GM23338 (cell line): ENCODE data around the gene FGFR2. TPM values are rescaled to one million over a fixed set of nuclear protein-coding genes. Genes with fewer than 3 reads are reported as not detected.

Source experiments
- ATAC-seq: fragments of 200-7000 bp; cut with Tn5 transposase; 3 replicates; pipeline ENCODE4 v1.9.1; 2020
- DNase-seq: peaks from one replicate; pipeline ENCODE4 v3.0.0-alpha.2; 2015; ENCODE audit warnings: low spot score
- H2AFZ ChIP-seq: fragments of 200-600 bp; sonication (generic); 2 replicates; pipeline ENCODE4 v1.8.0; 2016; ENCODE audit warnings: antibody characterized with exemption, mild to moderate bottlenecking, moderate library complexity
- H3F3A ChIP-seq: fragments of 200-600 bp; sonication (generic); replicated peaks from 2 replicates; pipeline ENCODE4 v1.8.0; 2017; ENCODE audit warnings: antibody characterized with exemption, mixed run types, low read depth
- H3K27ac ChIP-seq: fragments of 200-600 bp; sonication (generic); 2 replicates; pipeline ENCODE4 v1.6.1; 2016; ENCODE audit warnings: low read depth
- H3K27me3 ChIP-seq: fragments of 200-600 bp; sonication (generic); 2 replicates; pipeline ENCODE4 v1.8.0; 2016; ENCODE audit warnings: mild to moderate bottlenecking, mixed run types, moderate library complexity; ENCODE audit not compliant: insufficient read depth
- H3K36me3 ChIP-seq: fragments of 200-600 bp; sonication (generic); 2 replicates; pipeline ENCODE4 v1.8.0; 2016; ENCODE audit warnings: mild to moderate bottlenecking; ENCODE audit not compliant: insufficient read depth
- H3K4me1 ChIP-seq: fragments of 200-600 bp; sonication (generic); 2 replicates; pipeline ENCODE4 v1.8.0; 2016; ENCODE audit warnings: mild to moderate bottlenecking, moderate library complexity; ENCODE audit not compliant: insufficient read depth
- H3K4me2 ChIP-seq: fragments of 200-600 bp; sonication (generic); 2 replicates; pipeline ENCODE4 v1.7.1; 2017; ENCODE audit warnings: mixed run types
- H3K4me3 ChIP-seq: fragments of 200-600 bp; sonication (generic); 2 replicates; pipeline ENCODE4 v1.6.1; 2016; ENCODE audit warnings: mixed run types
- H3K79me2 ChIP-seq: fragments of 200-600 bp; sonication (generic); replicated peaks from 2 replicates; pipeline ENCODE4 v1.8.0; 2017; ENCODE audit warnings: mild to moderate bottlenecking; ENCODE audit not compliant: insufficient read depth
- H3K9me2 ChIP-seq: fragments of 200-600 bp; sonication (generic); 2 replicates; pipeline ENCODE4 v1.8.0; 2017; ENCODE audit not compliant: insufficient read depth
- H4K20me1 ChIP-seq: fragments of 200-600 bp; sonication (generic); replicated peaks from 2 replicates; pipeline ENCODE4 v1.8.0; 2017; ENCODE audit warnings: mild to moderate bottlenecking; ENCODE audit not compliant: insufficient read depth
- H3K27ac Mint-ChIP-seq: 2 replicates; pipeline ENCODE4 v1.8.0; 2020; ENCODE audit warnings: inconsistent platforms, mild to moderate bottlenecking, moderate library complexity, mixed read lengths
- H3K27me3 Mint-ChIP-seq: 3 replicates; pipeline ENCODE4 v1.8.0; 2022; ENCODE audit warnings: low read depth, mild to moderate bottlenecking, moderate library complexity, mixed read lengths, inconsistent platforms; ENCODE audit not compliant: insufficient read depth, poor library complexity
- H3K36me3 Mint-ChIP-seq: 3 replicates; pipeline ENCODE4 v1.8.0; 2021; ENCODE audit warnings: low read depth, mild to moderate bottlenecking, inconsistent platforms, moderate library complexity, mixed read lengths
- H3K4me1 Mint-ChIP-seq: 3 replicates; pipeline ENCODE4 v1.8.0; 2020; ENCODE audit warnings: mild to moderate bottlenecking, inconsistent platforms, mixed read lengths
- H3K4me3 Mint-ChIP-seq: 3 replicates; pipeline ENCODE4 v1.8.0; 2021; ENCODE audit warnings: moderate library complexity, mild to moderate bottlenecking, inconsistent platforms, mixed read lengths
- H3K9me3 Mint-ChIP-seq: 3 replicates; pipeline ENCODE4 v1.8.0; 2020; ENCODE audit warnings: moderate library complexity, mild to moderate bottlenecking, inconsistent platforms, mixed read lengths
- CREB1 ChIP-seq: fragments of 250-450 bp; sonication (Bioruptor Pico); IDR thresholded peaks from 2 replicates; pipeline ENCODE4 v1.5.0; 2020; ENCODE audit warnings: low read depth, mild to moderate bottlenecking, moderate library complexity
- EZH2 ChIP-seq: fragments of 200-600 bp; sonication (generic); IDR thresholded peaks from one replicate; pipeline ENCODE4 v1.8.0; 2017; ENCODE audit warnings: antibody characterized with exemption, mild to moderate bottlenecking, low read depth; ENCODE audit not compliant: unreplicated experiment
- EZH2phosphoT487 ChIP-seq: fragments of 200-600 bp; sonication (generic); IDR thresholded peaks from one replicate; pipeline ENCODE4 v1.8.1; 2018; ENCODE audit warnings: antibody characterized with exemption; ENCODE audit not compliant: unreplicated experiment
- NANOG ChIP-seq: IDR thresholded peaks from 2 replicates; pipeline ENCODE4 v1.6.1; 2016; ENCODE audit warnings: antibody characterized with exemption, borderline replicate concordance
- POLR2AphosphoS5 ChIP-seq: IDR thresholded peaks from 2 replicates; pipeline ENCODE4 v1.6.1; 2016; ENCODE audit warnings: antibody characterized with exemption, low read depth
- STAT1 ChIP-seq: IDR thresholded peaks from one replicate; pipeline ENCODE4 v1.6.1; 2016; ENCODE audit warnings: antibody characterized with exemption; ENCODE audit not compliant: unreplicated experiment
- ZNF114 ChIP-seq: fragments of 250-450 bp; sonication (Bioruptor Pico); IDR thresholded peaks from 2 replicates; pipeline ENCODE4 v1.5.0; 2020; ENCODE audit warnings: mild to moderate bottlenecking, moderate library complexity
- ZNF331 ChIP-seq: fragments of 250-450 bp; sonication (Bioruptor Pico); IDR thresholded peaks from 2 replicates; pipeline ENCODE4 v1.5.0; 2020; ENCODE audit warnings: low read depth, mild to moderate bottlenecking, moderate library complexity
- long read RNA-seq: library from polyadenylated mRNA; unstranded; transcript quantifications from one replicate; pipeline ENCODE4 v2.0.0, GENCODE V29; 2020; ENCODE audit not compliant: unreplicated experiment
- polyA plus RNA-seq: library from polyadenylated mRNA; unstranded; fragments of >200 nt; fragmentation: Nextera tagmentation; extraction: Ambion mirVana; gene quantifications from 2 replicates; pipeline ENCODE4 v1.2.1, GENCODE V29; 2016
- total RNA-seq: library from RNA; depleted of rRNA; stranded (reverse); fragments of >200 nt; shearing (Covaris generic); gene quantifications from 2 replicates; pipeline ENCODE4 v1.2.3, GENCODE V29; 2014; rRNA removed
- TF ChIP-seq, protein P1 (sequence below), 2 experiments: fragments of 200-600 bp in 1 of 2; sonication (generic) in 1 of 2; conservative IDR thresholded peaks; 2 replicates each; pipeline versions ENCODE4 v1.5.1 to v1.6.1; 2016 to 2017; ENCODE audit warnings: antibody characterized with exemption in 2 of 2, low read depth in 2 of 2, mild to moderate bottlenecking in 2 of 2, moderate library complexity in 1 of 2
- TF ChIP-seq, protein P2 (sequence below): IDR thresholded peaks from one replicate; pipeline ENCODE4 v1.6.1; 2018; ENCODE audit warnings: antibody characterized with exemption; ENCODE audit not compliant: unreplicated experiment

Gene FGFR2
- total RNA-seq (82.5 and 106 TPM in 2 replicates), polyA plus RNA-seq (31.1 and 32.3 TPM in 2 replicates)
- long read RNA-seq, partial matches to known transcripts, result 4 of 6 reads
- long read RNA-seq, other reads (novel, unspliced or antisense), result 2 of 6 reads

DNA sequence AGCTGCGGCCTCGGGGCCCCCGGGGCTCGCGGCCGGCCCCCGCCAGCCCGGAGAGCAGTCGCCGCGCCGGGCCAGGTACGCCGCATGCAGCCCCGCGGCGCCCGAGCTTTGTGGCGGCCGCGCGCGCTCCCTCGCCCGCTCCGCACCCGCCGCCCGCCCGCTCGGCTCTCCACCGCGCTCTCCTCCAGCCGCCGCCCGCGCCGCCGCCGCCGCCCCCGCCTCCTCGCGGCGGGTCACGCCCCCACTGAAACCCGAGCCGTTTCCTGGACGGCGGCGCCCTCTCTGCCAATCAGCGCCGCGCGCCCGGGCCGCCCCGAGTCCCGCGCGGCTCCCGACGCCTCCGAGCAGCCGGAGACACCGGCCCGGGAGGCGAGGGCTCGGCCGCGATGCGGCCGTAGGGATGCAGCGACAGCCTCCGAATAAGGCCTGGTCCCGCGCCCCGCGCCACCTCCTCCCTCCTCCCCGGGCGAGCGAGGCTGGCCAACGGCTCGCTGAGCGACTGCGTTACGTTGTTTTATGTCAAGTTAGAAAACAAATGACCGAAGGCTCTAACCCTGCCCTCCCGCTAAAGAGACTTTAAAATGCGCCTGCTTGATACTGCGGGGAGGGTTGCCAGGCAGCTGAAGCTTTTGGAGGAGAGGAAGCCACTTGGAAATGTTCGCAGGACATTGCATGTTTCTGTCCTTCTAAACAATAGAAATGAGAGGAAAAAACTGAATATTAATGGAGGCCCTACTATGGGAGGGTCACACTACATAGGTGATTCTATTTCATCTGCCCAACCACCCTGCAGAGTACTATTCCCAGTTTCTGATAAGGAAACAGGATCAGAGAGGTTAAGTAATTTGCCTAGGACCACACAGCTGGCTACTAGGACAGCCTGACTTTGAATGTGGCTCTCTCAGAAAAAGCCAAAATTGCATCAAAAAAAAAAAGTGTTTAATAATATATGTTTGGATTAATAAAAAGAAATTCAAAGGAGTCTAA, at the start of gene FGFR2:
TSS of gene FGFR2 (minus strand) at position 182 of the 987 bp plus-strand sequence. CDS start 4,627 bp downstream, outside the sequence.
- Histone ChIP-seq H3K4me3 (peak within 1 kb of the TSS; percentile 82), H3K4me2 (peak within 1 kb of the TSS; percentile 88), H3K79me2 (peaks cover 48% of the 10 kb centered on the region), H3K36me3 (peaks cover 11% of the 10 kb centered on the region; the same call in 1 of the 2 replicates), H4K20me1 (peaks cover 13% of the 10 kb centered on the region), H3K27ac (peak within 1 kb of the TSS; percentile 86), H3F3A (peaks cover 20% of the 10 kb centered on the region; the same call in 1 of the 2 replicates), H3K27me3 (no peaks in the 10 kb centered on the region), H3K9me2 (no peaks in the 10 kb centered on the region), H3K4me1 (peaks cover 50% of the 10 kb centered on the region), H2AFZ (no peak within 1 kb of the TSS)
- Mint-ChIP-seq H3K36me3 (peaks cover 22% of the 10 kb centered on the region), H3K27me3 (peaks cover 26% of the 10 kb centered on the region), H3K4me1 (peaks cover 50% of the 10 kb centered on the region), H3K4me3 (peak within 1 kb of the TSS; percentile 94), H3K27ac (peak within 1 kb of the TSS; percentile 83), H3K9me3 (no peaks in the 10 kb centered on the region; the same call in 2 of the 3 replicates)
- TF ChIP-seq NANOG (no peak), ZNF114 (no peak), EZH2phosphoT487 (no peak), POLR2AphosphoS5 (peak; percentile 50), EZH2 (no peak), ZNF331 (CRISPR knock-in tag) (no peak)
- TF ChIP-seq, protein P1, sequence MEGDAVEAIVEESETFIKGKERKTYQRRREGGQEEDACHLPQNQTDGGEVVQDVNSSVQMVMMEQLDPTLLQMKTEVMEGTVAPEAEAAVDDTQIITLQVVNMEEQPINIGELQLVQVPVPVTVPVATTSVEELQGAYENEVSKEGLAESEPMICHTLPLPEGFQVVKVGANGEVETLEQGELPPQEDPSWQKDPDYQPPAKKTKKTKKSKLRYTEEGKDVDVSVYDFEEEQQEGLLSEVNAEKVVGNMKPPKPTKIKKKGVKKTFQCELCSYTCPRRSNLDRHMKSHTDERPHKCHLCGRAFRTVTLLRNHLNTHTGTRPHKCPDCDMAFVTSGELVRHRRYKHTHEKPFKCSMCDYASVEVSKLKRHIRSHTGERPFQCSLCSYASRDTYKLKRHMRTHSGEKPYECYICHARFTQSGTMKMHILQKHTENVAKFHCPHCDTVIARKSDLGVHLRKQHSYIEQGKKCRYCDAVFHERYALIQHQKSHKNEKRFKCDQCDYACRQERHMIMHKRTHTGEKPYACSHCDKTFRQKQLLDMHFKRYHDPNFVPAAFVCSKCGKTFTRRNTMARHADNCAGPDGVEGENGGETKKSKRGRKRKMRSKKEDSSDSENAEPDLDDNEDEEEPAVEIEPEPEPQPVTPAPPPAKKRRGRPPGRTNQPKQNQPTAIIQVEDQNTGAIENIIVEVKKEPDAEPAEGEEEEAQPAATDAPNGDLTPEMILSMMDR (conservative IDR thresholded peaks at IDR 0.05; ENCODE audit: low read depth in 2 of 2), result no peak
- ATAC-seq (peak; percentile 69), DNase-seq (peak; percentile 92)

DNA sequence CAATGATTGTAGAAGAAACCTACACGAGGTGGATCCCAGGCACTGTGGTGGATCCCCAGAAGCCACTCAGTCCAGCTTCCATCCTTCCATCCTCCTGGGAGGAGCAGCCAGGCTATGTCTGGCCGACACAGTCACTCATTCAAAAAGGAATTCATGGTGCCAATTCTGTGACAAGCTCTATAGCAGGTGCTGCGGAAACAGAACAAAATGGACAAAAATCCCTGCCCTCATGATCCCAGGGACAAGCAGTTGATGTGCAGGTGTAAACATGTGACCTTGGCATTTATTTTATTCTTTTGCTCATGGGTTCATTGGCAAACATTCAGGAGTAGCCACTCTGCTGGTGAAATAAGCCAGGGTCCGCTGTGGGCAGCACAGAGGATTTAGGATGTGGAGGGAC, 49.2 kb upstream of the FGFR2 start:
- H3K27me3 ChIP-seq, result no peaks in the 10 kb centered on the region
- H3K27ac ChIP-seq, result no peak overlapping the region
- ATAC-seq (no peak), DNase-seq (no peak)
- no peak overlapping the region for H3K4me3 ChIP-seq
- H3F3A ChIP-seq, result no peaks in the 10 kb centered on the region
- no peaks in the 10 kb centered on the region for H3K4me1 ChIP-seq
- Mint-ChIP-seq H3K9me3 (peaks cover 2% of the 10 kb centered on the region; the same call in 2 of the 3 replicates), H3K36me3 (no peaks in the 10 kb centered on the region), H3K4me1 (peaks cover 5% of the 10 kb centered on the region; the same call in 2 of the 3 replicates), H3K27me3 (peaks cover 5% of the 10 kb centered on the region), H3K27ac (no peak overlapping the region), H3K4me3 (no peak overlapping the region)
- no peak for TF ChIP-seq STAT1
- no peak for TF ChIP-seq CREB1 (CRISPR knock-in tag)
- TF ChIP-seq NANOG, result no peak
- TF ChIP-seq, protein P2, sequence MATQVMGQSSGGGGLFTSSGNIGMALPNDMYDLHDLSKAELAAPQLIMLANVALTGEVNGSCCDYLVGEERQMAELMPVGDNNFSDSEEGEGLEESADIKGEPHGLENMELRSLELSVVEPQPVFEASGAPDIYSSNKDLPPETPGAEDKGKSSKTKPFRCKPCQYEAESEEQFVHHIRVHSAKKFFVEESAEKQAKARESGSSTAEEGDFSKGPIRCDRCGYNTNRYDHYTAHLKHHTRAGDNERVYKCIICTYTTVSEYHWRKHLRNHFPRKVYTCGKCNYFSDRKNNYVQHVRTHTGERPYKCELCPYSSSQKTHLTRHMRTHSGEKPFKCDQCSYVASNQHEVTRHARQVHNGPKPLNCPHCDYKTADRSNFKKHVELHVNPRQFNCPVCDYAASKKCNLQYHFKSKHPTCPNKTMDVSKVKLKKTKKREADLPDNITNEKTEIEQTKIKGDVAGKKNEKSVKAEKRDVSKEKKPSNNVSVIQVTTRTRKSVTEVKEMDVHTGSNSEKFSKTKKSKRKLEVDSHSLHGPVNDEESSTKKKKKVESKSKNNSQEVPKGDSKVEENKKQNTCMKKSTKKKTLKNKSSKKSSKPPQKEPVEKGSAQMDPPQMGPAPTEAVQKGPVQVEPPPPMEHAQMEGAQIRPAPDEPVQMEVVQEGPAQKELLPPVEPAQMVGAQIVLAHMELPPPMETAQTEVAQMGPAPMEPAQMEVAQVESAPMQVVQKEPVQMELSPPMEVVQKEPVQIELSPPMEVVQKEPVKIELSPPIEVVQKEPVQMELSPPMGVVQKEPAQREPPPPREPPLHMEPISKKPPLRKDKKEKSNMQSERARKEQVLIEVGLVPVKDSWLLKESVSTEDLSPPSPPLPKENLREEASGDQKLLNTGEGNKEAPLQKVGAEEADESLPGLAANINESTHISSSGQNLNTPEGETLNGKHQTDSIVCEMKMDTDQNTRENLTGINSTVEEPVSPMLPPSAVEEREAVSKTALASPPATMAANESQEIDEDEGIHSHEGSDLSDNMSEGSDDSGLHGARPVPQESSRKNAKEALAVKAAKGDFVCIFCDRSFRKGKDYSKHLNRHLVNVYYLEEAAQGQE, result no peak
- no peak for TF ChIP-seq EZH2
- no peak overlapping the region for H3K4me2 ChIP-seq
- no peaks in the 10 kb centered on the region for H3K79me2 ChIP-seq
- H4K20me1 ChIP-seq, result no peaks in the 10 kb centered on the region
- H3K36me3 ChIP-seq, result no peaks in the 10 kb centered on the region
- no peak overlapping the region for H2AFZ ChIP-seq
- H3K9me2 ChIP-seq, result no peaks in the 10 kb centered on the region
